DMS 273 (cell line): Measurements from ENCODE around the gene ELMO3.

Experiments
- DNase-seq: peaks from one replicate; lab custom pipeline; 2025; ENCODE audit not compliant: unreplicated experiment; lab: John Stamatoyannopoulos, UW

Gene ELMO3, protein sequence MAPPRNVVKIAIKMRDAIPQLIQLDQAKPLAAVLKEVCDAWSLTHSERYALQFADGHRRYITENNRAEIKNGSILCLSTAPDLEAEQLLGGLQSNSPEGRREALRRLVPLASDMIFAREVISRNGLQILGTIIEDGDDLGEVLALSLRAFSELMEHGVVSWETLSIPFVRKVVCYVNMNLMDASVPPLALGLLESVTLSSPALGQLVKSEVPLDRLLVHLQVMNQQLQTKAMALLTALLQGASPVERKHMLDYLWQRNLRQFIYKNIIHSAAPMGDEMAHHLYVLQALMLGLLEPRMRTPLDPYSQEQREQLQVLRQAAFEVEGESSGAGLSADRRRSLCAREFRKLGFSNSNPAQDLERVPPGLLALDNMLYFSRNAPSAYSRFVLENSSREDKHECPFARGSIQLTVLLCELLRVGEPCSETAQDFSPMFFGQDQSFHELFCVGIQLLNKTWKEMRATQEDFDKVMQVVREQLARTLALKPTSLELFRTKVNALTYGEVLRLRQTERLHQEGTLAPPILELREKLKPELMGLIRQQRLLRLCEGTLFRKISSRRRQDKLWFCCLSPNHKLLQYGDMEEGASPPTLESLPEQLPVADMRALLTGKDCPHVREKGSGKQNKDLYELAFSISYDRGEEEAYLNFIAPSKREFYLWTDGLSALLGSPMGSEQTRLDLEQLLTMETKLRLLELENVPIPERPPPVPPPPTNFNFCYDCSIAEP

DNA sequence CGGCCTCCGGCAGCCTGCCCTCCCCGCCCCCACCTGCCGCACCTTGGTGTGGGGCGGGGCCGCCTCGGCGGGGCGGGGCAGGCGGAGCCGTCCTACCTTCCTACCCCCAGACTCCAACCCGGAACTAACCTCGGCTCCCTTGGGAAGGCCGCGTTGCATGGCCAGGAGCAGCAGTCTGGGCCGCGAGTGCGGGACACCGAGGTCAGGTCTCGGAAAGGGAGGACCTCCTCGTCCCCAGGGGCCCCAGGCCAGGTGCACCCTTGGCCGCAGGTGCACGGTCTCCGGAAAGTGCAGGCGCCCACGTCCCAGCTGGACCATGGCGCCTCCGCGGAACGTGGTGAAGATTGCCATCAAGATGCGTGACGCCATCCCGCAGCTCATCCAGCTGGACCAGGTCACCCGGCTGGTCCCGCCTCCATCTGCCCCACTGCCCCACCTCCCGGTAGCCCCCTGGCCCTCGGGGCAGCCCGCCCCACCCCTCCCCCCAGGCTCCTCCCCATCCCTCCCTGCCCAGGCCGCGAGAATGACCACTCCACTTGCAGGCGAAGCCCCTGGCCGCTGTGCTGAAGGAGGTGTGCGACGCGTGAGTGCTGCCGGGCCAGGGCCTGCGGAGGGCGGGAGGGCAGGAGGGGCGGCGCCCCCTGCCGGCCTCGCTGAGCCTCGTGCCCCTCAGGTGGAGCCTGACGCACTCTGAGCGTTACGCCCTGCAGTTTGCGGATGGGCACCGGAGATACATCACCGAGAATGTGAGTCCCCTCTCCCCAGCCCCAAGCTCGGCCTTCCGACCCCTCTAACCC is at the start of gene ELMO3:
Gene ELMO3 (plus strand): TSS at position 121 of the 797 bp plus-strand sequence. CDS start 196 bp downstream, at position 317.
- DNase-seq = no peak

DNA sequence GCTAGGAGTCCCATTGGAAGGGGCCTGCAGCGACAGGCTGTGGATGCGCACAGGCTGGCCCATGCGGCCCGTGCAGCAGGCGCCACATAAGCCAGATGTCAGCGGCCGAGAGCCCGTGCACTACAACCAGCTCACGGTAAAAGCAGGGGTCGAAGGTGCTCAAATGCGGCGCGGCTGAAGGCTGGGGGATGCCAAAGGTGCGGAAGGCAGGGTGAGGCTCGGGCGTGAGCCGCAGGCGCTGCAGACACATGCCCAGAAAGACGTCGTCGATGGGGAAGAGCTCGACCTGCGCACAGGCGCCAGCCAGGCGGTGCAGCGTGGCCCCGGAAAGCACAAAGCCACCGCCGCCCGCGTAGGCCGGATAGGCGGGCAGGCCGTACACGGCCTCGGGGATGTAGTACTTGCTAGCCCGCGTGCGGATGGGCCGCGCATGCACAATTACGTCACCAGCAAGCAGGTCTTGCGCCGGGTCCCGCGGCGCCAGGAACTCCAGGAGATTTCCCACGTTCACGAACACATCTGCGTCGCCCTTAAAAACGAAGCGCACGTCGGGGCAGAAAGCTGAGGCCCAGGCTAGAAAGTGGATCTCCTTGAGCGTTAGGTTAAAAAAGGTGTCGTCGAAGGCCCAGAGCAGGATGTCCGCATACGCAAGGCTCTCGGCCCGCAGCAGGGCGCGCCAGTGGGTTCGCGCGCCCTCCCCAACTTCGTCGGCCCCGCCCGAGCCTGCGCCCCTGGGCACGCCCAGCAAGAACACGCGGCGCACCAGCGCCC is 49.5 kb upstream of the ELMO3 start:
- no peak for DNase-seq

DNA sequence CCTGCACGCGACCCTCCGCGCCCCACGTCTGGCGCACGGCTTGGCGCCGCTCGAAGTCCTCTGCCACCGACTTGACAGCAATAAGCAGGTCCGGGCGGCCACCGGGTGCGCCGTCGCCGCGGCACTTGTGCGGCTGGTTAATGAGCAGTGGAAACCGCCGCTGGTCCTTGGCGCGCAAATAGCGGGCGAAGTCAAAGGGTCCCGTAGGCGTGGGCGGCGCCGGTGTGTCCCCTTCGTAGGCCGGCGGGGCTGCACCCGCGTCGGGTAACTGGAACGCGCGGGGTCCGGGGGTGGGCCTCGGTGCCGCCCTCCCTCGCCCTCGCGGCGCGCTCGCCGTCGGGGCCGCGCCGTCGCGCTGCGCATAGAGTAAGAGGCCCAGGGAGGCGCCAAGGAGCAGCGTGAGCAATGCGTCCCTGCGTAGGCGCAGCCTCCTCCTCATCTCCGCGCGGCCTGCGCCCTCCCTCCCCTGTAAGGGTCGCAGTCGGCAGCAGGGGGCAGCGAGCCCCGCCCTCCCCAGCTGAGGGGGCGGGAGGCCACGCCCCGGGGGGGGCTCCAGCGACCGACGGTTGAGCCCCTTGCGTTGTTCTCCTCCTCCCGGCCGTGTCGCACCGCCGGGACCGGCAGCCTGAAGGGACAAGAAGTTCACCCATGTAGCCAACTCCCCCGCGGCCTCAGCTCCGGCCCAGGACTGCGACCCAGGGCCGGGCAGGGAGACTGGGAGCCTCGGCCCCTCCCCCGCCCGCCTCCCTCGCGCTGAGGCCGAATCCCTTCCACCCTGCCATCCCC is 48.7 kb upstream of the ELMO3 start:
- peak; percentile 80 for DNase-seq

DNA sequence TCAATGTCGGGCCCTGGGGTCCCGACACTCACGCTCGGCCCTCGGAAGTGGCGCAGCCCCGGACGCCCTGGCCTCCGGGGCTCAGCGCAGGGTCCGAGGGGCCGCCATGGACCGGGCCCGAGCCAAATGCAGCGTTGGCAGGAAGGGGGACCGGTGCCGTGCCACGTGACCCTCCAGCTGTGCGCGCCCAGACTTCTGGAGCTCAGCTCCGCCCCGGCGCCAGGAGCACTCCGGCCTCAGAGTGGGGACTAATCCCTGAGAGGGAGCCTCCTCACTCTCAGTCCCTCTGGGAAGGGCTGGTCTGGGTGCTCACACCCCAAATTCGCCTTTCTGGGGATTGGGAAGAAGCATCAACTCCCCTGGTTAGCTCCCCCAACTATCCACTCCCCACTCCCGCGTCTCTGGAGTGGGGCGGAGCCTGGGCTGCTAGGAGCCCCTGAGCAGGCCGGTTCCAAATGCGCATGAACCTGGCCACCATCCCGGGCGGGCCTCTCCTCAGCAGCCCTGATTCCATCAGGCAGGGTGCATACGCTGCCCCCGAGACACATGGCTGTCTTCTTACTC is 48.0 kb upstream of the ELMO3 start, which contains the start of gene B3GNT9:
Gene B3GNT9 (minus strand): TSS at position 166 of the 564 bp plus-strand sequence. CDS start 513 bp downstream, outside the sequence.
- DNase-seq = peak; percentile 95

DNA sequence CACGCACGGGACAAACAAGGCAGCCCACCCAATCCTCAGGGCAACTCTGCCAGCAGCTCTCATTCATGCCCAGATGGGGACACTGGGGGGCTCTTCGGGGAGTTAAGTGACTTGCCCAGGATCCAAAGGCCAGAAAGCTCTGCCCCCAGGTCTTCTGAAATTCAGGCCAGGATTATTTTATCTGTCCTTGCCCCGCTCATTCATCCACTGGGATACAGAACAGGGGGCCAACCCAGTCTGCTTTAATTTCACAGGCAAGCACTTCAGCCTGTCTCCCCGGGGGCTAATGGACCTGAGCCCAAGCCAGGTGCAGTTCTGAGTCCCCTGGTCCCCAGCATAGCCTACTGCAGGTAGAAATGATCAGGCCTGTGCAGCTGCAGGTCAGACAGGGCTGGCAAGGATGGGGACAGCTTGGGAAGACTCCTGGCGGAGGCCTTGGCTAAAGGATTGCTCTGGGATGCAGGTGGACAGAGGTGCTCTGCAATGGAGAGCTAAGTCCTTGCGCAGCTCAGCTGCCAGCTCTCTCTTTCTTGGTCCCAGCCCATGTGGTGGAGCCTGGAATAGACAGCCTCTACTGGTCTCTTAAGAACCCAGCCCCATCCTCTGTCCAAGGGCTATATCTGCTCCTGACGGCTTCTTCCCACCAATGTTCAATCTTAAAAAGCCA is 47.4 kb upstream of the ELMO3 start:
- peak; percentile 48 for DNase-seq

DNA sequence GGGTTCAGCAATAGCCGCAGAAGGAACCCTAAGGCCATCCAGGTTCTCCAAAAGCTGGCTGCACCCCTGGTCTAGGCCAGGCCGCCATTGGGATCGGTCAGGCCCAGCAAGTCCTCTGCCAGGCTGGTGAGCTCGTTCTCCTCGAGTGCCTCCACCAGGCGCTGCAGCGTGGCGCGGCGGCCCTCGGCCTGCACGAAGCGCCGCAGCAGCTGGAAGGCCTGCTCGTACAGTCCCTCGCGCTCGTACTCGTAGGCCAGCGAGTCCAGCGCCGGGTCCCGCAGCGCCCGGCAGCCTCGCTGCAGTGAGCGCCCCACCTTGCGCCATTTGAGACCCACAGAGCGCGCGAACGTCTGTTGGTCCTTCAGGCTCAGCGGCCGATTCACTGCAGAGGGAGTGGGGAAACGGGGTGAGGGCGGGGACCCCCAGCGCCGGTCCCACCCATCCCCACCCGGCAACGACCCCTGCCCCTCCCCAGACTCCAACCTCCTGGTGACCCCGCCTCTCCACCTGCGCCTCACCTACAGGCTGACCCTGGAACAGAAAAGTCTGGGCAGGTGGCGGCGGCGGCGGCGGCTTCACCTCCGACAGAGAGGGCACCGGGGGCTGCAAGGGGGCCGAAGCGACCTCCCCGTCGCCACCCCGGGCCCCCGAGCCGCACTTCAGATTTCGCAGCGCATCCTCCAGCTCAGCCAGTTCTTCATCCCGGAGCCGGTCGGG is 44.2 kb upstream of the ELMO3 start:
- no peak for DNase-seq

DNA sequence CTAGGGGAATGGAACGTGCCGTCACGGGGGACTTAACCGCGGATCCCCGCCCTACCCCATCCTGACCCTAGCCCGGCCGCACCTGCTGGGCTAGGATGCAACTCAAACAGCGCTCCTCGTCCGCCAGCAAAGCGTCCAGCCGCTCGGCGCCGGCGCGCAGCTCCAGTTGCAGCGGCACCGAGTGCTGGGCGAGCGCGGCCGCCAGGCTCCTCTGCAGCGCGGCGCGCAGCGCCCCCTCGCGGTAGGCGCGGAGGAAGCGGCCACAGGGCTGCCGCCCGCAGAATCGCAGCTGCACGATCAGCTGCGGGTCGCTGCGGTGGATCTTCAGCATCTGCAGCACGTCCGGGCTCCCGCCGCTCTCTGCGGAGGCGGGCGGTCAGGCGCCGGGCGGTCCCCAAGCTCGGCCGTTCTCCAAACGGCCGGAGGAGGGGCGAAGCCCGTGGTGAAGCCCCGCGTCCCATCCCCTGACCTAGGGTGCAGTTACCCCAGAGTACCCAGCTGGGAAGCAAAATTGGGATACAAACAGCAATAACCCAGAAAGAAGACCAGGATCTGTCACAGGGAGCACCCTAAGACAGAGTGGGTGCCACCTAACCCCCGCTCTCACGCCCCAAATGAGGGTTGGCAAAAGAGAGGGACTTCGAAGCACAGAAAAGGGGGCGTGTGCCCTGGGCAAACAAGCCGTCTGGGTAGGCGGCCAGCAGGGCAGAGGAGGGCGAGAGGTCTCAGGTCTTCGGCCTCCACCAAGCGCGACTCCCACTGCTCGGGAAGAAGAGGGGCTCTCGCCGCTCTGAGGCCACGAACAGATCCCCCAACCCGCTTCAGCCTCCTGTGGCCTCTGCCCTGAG is 43.4 kb upstream of the ELMO3 start:
- DNase-seq = peak; percentile 94

DNA sequence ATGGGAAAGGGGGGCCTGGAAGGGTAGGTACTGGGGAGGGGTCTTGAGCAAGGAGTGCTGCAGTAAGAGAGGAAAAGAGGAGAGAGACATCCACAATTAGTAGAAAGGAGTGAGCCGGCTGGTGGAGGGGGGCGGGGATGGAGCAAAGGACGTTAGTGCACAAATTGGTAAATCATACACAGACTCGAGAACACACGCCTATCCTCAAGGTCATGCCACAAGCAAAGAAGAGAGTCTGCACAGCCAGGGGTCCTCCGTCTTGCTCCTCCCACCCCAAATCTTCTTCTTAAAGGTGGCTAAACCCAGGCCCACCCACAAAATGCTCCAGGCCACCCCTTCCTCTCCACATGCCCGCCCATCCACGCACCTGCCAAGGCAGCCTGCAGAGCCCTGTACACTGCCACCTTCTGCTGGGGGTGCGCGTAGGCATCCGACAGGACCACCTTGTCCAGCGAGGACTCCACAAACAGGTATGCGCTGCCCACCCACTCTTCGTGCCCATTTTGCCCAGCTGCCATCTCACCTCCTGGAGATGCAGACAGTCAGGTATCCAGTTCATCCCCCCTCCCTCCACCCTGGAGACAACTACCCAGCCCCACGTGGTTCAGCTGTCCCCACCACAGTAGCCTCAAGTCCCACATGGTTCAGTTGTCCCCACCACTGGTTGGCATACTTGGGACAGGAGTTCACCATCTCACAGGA is 42.6 kb upstream of the ELMO3 start:
- no peak for DNase-seq

DNA sequence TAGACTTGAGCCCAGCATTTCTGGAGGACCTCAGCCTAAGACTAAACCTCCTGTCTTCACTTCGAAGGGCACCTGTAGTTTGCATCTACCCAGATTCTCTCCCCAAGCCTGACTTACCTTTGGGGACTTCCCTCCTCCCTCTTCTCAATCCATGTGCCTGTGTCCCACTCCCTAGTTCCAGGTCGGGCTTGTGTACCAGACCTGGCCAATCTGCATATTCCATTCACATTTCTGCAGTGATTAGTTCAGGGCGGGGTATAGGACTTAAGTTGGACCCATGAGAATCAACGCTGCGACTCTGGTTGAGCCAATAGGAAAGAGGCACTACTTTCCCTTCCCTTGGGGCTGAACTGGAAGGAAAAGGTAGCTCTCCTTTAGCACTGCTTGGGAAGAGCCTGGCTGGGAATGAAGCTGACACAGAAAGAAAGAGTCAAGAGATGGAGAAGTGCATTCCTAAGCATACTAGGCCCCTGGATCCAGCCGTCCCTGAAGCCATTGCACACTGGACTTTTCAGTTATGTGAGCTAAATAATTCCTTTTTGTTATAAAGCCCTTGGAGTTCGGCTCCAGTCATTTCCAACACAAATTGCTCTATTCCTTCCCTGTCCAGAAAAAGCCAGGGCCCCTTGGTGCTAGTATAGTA is 41.7 kb upstream of the ELMO3 start:
- DNase-seq = no peak

DNA sequence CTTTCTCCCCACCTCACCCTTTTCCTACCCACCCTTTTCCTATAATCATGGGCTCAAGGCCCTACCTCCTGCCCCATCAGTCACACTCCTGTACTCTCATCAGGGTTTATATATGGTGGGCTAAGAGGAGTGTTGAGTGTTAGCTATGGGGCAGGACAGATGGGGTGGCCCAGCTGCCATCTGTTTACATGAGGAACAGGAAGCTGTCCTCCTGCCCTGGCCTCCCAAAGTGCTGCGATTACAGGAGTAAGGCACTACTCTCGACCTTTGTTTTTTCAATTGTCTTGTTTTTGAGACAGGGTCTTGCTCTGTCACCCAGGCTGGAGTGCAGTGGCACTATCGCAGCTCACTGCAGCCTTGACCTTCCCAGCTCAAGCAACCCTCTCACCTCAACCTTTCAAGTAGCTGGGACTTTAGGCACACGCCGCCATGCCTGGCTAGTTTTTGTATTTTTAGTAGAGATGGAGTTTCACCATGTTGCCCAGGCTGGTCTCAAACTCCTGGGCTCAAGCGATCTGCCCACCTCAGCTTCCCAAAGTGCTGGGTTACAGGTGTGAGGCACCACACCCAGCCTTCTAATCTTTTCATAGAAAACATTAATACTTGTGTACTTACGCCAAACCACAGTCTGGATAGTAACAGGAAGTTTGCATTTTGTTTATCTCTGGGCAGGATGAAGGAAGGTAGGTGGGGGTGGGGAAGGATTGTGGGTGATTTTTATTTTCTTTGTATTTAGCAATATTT is 40.9 kb upstream of the ELMO3 start:
- DNase-seq = peak; percentile 71

DNA sequence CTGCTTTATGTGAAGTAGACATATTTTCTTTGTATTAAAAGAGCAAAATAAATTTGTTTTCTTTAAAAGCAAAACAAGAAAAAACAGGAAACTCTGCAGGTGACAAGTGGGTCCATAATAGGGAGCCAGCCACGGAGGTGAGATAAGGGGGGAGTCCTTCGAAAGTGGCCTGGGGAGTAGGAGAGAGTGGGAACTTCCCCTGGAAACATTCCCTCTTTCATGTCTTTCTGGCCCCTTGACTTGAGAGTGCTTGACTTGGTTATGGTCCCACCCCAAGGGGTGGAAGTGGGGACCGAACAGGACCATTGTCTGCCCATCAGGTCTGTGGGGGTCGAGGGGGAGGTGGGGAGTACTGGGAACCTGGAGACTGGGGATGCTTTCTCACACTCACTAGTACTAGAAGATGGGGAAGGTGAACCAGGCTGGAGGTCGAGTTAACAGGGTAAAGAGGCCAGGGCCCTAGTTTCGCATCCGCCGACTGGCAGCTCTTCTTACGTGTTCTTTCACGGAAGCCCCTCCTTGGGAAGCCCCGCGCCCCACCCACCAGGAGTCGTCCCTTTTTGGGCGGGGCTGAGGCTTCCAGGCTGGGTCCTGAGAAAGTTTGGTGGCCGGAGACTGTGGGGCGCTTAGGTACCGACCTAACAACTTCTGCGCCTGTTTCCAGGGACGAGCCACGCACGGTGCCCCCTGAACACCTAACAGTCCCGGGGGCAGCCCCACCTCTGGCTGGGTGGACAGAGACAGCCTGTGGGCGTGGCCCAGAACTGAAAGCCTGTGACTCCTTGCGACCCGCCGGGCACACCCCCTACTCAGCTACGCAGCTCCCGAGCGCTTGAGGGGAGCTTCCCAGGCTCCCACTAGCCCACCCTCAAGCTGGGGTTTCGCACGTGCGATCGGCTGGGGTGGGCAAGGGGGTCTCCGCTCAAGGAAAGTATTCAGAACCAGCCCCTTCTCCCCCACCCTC is 40.0 kb upstream of the ELMO3 start:
- peak; percentile 65 for DNase-seq

DNA sequence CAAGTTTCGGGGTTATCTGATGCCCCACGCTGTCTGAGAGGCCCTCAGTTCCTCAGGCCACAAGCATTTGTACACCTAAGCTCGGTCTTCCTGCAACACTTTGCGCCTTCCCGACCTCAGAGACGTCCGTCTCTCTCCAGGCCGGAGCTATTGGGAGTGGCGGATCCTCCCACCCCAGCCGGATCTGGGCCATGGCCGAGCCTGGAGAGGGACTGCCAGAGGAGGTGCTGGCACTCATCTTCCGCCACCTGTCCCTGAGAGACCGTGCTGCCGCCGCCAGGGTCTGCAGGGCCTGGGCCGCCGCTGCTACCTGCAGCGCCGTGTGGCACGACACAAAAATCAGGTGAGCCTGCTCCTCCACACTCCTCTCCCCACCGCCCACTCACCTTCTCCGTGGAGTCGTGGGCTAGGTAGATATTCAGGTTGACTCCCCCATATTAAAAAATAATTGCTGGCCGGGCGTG is 37.3 kb upstream of the ELMO3 start:
- DNase-seq = peak; percentile 63

DNA sequence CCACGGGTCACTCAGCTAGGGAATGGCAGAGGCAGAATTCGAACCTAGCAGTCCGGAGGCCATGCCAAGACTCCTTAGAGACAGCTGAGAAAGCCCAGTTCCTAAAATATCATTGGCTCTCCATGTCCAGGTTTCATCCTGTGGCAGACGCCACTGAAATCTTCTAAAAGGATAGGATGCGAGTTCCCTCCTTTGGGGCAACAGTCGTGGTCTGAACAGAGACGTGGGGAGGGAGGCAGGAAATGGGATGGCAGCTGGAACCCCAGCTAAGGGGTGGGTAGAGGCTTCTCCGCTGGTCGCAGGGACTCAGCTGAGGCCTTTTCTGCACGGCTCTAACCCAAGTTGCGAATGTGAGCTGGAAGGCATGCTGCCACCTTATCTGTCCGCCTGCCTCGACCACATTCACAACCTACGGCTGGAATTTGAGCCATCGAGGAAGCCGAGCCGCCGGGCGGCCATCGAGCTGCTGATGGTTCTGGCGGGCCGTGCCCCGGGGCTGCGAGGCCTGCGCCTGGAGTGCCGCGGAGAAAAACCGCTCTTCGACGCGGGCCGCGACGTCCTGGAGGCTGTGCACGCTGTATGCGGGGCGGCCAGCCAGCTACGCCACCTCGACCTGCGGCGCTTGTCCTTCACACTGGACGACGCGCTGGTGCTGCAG is 36.3 kb upstream of the ELMO3 start:
- DNase-seq = peak; percentile 84
